GM20000 (cell line): Measurements from ENCODE around the gene MAP2K2.
"Not testable (repeated sequence)": the region's sequence is repeated elsewhere in the genome, so short reads cannot be mapped to it uniquely, and the experiment has no call there.

Experiments
- DNase-seq: peaks from one replicate; pipeline ENCODE4 v3.0.0; 2012; ENCODE audit warnings: low spot score
- TF ChIP-seq, protein P1 (sequence below): IDR thresholded peaks from 2 replicates; pipeline ENCODE4 v1.5.1; 2012; ENCODE audit warnings: mild to moderate bottlenecking, control low read depth; ENCODE audit errors: extremely low read depth, missing control alignments

MAP2K2 gene

DNA sequence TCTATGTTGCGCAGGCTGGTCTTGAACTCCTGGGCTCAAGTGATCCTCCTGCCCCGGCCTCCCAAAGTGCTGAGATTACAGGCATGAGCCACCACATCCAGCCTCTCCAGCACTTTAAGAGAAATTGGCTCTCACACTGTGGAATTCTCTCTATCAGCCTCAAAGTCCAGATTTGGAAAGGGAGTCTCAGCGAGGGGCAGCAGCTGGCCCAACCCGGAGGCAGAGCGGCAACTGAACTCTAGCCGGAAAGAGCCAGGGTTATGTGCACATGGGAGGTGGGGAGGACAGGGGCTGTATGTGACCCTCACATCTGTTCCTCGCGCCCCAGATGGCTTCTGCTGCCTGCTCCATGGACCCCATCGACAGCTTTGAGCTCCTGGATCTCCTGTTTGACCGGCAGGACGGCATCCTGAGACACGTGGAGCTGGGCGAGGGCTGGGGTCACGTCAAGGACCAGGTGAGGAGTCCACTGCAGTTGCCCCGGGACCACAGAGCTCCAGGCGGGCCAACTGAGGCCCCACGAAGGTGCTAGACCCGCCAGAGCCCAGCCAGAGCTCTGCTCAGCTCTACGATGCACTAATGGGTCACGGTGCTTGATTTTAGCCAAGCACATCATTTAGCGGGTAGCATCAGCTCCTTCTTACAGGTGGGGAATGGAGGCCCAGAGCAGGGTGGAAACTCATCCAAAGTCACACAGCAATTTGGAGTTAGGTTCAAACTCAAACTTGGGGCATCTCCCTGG is 30.8 kb upstream of the MAP2K2 start:
- TF ChIP-seq, protein P1, sequence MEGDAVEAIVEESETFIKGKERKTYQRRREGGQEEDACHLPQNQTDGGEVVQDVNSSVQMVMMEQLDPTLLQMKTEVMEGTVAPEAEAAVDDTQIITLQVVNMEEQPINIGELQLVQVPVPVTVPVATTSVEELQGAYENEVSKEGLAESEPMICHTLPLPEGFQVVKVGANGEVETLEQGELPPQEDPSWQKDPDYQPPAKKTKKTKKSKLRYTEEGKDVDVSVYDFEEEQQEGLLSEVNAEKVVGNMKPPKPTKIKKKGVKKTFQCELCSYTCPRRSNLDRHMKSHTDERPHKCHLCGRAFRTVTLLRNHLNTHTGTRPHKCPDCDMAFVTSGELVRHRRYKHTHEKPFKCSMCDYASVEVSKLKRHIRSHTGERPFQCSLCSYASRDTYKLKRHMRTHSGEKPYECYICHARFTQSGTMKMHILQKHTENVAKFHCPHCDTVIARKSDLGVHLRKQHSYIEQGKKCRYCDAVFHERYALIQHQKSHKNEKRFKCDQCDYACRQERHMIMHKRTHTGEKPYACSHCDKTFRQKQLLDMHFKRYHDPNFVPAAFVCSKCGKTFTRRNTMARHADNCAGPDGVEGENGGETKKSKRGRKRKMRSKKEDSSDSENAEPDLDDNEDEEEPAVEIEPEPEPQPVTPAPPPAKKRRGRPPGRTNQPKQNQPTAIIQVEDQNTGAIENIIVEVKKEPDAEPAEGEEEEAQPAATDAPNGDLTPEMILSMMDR: no peak
- no peak for DNase-seq

DNA sequence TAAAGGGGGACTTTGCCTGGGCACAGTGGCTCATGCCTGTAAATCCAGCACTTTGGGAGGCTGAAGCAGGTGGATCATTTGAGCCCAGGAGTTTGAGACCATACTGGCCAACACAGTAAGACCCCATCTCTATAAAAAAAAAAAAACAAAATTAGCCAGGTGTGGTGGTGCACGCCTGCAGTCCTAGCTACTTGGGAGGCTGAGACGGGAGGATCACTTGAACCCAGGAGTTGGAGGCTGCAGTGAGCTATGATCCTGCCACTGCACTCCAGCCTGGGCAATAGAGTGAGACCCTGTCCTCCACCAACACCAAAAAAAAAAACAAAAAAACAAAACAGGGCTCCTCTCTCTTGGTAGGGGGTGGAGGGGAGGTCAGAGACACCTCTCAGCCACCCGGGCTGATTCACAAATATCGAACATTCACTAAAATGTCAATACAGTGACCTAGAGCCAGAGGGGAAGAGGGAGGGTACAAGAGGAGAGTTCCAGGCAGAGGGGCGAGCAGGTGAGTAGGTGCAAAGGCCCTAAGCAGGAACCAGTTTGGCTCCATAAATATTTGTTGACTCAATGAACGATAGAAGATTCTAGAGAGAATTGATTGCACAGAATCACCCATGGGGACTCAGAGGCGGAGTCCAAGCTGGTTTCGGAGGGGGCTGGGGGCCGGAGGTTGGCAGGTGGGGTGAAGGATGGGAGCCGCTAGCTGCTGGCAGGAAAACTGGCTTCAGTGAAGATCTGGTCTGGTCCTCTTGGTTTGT is 28.5 kb upstream of the MAP2K2 start:
- TF ChIP-seq, protein P1: no peak
- no peak for DNase-seq

DNA sequence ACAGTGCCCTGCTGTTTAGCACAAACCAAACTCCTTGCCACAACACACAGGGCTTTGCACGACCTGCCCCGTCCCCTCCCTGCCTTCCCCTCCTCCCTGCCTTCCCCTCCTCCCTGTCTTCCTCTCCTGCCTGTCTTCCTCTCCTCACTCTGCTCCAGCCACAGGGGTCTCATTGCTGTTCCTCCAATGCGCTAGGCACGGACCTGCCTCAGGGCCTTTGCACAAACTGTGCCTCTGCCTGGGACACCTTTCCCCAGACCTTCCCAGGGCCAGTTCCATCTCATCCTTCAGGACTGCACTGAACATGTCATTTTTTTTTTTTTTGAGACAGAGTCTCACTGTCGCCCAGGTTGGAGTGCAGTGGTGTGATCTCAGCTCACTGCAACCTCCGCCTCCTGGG is 27.7 kb upstream of the MAP2K2 start:
- TF ChIP-seq, protein P1: no peak
- no peak for DNase-seq

DNA sequence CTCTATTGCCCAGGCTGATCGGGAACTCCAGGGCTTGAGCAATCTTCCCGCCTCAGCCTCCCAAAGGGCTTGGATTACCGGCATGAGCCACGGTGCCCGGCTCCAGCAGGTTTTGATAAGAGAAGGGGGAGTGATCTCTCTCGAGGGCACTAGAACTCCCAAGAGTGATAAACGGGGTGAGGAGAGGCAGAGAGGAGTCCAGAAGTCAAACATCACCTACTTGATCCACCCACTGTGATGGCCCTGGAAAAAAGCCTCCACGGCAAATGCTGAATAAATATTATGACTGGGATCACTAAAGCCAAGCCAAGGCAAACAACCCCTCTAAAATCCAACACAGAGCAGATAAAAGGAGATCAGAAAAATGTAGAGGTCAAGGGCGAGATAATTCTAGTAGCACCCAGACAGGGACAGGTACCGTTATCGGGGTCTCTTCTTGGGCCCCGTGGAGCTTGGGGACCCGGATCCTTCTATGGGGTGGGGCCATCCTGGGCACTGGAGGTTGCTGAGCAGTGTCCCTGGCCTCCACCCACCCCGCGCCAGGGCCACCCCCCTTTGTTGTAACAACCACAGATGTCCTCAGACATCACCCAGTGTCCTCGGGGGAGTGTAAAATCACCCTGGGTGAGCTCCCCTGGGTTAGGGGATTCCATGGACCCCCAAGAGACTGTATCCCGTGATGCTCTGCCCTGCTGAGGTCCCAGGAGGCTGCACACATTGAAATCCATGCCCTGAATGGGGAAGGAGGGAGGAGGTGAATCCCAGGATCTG is 25.8 kb upstream of the MAP2K2 start:
- TF ChIP-seq, protein P1: no peak
- no peak for DNase-seq

DNA sequence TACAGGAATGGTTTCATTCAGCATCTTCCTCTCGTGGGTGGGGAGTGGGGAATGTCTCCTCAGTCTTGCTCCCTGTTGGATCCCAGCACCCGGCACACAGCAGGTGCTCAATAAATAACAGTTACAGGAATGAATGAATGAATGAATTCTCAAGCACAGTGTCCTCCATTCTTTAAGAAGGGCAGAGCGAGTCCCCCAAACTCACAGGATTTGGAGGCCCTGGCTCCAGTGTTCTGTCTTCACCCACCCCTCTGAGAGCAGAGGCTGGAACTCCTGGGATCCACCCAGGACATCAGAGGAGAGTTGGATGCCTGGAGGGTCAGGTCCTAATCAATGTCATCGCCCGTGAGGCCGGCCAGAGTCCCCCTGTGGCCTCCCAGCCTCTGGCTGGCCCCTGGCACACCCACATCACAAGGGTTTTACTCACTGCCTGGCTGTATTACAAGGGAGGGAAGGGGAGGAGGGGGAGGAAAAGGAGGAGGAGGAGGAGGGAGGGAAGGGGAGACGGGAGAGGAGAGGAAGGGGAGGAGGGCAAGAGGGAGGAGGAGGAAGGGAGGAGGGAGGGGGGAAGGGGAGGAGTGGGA is 20.8 kb upstream of the MAP2K2 start:
- TF ChIP-seq, protein P1: no peak
- no peak for DNase-seq

DNA sequence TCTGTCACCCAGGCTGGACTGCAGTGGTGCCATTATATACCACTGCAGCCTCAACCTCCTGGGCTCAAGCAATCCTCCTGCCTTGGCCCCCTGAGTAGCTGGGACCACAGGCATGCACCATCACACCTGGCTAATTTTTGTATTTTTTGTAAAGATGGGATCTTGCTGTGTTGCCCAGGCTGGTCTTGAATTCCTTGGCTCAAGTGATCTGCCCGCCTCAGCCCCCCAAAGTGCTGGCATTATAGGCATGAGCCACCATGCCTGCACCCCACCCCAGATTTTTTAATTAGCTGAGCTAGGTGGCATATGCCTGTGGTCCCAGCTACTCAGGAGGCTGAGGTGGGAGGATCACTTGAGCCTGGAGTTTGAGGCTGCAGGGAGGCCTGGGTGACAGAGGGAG is 19.0 kb upstream of the MAP2K2 start:
- DNase-seq: not testable (repeated sequence)

DNA sequence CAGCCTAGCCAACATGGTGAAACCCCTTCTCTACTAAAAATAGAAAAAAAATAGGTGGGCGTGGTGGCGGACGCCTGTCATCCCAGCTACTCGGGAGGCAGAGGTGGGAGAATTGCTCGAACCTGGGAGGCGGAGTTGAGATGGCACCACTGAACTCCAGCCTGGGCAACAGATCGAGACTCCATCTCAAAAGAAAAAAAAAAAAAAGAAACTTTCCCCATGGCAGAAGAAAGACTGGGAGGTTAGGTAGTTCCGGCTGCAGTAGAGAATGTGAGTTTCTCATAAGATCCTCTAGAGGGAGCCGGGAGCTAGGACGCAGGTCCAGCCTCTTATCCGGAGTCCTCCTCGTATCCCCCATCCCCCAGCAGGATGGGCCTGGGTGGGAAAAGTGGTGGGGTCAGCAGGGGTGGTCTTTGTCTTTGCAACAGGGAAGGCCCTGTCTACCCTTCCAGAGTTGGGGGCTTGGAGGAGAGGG is 16.4 kb upstream of the MAP2K2 start:
- DNase-seq: peak; percentile 79
- TF ChIP-seq, protein P1: peak; percentile 45
